GM21529 (cell line): ENCODE data around the gene SP140.
"Not testable (repeated sequence)": the region's sequence is repeated elsewhere in the genome, so short reads cannot be mapped to it uniquely, and the experiment has no call there.

Experiments used
- ATAC-seq: cut with Tn5 transposase; IDR thresholded peaks from one replicate; pipeline ENCODE4 v1.9.1; 2021; ENCODE audit not compliant: unreplicated experiment

Gene SP140

DNA sequence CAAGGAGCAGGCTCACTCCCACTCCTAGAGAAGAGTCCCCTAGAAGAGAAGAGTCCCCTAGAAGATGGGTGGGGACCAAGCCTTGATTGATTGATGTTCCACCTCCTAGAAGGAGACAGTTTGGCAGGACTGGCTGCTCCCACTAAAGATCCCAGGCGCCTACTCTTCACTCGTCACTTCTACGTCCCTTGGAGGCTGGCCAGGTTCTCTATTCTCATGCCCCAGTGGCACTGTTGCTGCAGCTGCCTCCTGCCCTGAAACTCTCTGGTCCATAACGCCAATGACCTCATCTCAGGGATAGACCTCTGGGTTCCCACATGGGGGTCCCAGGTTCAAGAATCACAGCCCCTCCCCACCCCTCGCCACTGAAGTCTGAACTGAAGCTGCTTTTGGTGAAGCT, 99.0 kb downstream of the SP140 start:
- ATAC-seq: no peak

GRCh38 chr2:230325316-230326243, 100.0 kb downstream of the SP140 start:
- no peak for ATAC-seq

DNA sequence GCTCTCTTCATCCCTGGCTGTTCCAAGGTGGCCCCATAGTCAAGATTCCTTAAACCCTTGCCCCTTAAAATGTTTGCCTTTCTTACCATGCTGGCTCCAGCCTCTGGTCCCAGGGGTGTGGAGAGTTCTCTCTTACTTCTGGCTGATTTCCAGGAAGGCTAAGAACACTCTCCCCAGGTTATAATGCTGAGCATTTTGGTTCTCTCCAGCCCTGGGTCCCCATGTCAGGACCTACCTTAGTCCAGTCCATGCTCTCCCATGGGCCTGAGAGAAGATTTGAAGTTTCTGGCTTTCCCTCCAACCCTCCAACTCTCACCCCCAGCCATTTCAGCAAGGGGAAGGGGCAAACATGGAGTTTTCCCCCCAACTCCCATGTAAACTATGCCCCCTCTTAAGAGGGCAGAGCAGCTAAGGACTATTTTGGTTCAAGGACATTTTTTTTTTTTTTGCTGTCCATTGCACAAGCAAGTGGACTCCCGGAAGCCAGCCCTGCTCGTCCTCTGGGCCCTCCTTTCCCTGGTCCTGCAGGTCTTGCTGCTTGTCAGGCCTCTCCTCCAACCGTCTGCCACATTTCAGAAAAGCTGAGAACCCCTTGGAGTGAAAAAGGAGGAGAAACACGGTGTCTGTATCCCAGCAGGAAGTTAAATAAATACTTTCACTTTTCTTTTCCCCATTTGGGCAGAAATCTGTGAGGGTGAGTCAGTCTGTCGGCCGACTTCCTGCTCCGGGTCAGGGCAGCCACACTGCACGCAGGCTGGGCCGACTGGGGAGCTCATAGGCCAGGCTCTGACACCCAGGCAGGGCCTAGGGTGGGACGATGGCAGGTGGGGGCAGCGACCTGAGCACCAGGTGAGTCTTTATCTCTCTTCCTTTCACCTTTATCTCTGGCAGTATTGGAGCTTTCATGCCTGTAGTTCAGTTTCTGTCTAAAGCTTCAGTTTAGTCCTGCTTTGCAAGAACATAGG, 101.2 kb downstream of the SP140 start, which contains the start of gene SP140L:
TSS of gene SP140L (plus strand) at position 741 of the 965 bp plus-strand sequence. CDS start at position 818, 77 bp downstream.
- ATAC-seq: peak; percentile 87

DNA sequence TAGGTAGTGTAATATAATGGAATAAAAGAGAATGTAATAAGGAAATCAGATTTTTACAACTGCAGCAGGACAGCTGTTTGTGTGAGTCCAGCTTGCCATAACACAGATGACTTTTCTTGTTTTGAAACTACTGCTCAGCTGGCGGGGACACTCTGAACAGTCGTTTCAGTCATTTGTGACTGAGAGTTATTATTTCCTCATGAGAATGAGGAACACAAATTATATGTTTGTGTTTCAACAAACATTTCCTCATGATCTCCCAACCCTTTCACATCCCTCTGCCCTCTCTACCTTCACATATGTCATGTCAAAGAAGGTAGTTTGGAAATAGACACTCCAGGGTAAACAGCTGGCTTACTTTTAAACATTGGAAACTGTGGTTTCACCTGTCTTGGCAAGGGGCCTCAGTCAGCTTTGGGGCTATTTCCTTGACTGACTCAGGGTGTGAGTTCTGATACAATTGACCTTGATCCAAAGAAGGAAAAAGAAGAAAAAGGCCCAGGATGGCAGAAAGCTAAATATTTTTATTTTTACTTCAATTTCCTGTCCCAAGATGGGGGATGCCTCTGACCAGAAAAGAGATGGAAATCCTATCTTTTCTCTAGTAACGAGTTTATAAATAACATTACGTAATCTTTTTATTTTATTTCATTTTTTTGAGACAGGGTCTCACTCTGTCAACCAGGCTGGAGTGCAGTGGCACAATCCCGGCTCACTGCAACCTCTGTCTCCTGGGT, 102.0 kb downstream of the SP140 start:
- peak; percentile 79 for ATAC-seq

DNA sequence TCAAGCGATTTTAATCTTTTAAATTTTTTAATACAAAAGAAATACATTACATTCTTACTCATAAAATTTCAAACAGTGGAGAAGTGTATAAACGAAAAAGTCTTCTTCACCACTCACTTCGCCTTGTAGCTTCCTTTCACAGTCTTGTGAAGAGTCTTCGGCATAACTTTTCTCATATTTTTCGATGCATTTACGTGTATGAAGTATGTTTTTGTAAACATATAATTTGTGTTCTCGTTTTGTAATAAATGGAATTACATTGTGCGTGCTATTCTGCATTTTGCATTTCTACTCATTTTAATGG, 102.6 kb downstream of the SP140 start:
- ATAC-seq: no peak

- ATAC-seq: no peak
Observed at GRCh38 chr2:230329946-230330605, 104.5 kb downstream of the SP140 start.

- no peak for ATAC-seq
Observed at GRCh38 chr2:230330725-230331124, 105.2 kb downstream of the SP140 start.

DNA sequence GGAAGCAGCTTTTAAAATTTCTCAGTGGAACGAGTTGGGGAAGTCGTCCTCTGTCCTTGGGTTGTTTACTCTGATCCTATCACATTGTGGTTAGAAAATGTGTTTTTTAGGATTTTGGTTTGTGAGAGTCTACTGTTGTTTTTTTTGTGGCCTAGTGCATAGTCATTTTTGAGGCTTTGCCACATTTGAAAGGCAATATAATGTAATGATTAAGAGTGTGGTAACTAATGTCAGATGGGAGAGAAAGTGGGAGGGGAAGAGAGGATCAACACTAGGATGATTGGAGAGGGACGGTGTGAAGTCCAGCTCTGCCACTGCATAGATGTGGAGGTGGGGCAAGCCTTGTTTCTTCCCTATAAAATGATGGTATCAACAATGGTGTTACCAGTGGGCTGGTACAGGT, 109.9 kb downstream of the SP140 start:
- ATAC-seq: no peak

- no peak for ATAC-seq
Observed at GRCh38 chr2:230335864-230336506, 110.4 kb downstream of the SP140 start.

DNA sequence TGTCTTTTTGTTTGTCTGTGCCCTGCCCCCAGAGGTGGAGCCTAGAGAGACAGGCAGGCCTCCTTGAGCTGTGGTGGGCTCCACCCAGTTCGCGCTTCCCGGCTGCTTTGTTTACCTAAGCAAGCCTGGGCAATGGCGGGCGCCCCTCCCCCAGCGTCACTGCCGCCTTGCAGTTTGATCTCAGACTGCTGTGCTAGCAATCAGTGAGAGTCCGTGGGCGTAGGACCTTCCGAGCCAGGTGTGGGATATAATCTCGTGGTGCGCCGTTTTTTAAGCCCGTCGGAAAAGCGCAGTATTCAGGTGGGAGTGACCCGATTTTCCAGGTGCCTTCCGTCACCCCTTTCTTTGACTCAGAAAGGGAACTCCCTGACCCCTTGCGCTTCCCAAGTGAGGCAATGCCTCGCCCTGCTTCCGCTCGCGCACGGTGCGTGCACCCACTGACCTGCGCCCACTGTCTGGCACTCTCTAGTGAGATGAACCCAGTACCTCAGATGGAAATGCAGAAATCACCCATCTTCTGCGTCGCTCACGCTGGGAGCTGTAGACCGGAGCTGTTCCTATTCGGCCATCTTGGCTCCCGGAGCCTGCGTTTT, 116.5 kb downstream of the SP140 start:
- not testable (repeated sequence) for ATAC-seq

GRCh38 chr2:230343041-230343624, 117.6 kb downstream of the SP140 start:
- ATAC-seq: not testable (repeated sequence)

DNA sequence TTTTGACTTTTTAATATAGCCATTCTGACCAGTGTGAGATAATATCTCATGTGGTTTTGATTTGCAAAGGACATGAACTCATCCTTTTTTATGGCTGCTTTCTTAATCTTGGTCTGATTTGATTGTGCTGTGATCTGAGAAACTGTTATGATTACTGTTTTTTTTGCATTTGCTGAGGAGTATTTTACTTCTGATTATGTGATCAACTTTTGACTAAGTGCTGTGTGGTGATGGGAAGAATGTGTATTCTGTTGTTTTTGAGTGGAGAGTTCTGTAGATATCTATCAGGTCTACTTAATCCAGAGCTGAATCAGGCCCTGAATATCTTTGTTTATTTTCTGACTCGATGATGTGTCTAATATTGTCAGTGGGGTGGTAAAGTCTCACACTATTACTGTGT, 118.2 kb downstream of the SP140 start:
- ATAC-seq: no peak

DNA sequence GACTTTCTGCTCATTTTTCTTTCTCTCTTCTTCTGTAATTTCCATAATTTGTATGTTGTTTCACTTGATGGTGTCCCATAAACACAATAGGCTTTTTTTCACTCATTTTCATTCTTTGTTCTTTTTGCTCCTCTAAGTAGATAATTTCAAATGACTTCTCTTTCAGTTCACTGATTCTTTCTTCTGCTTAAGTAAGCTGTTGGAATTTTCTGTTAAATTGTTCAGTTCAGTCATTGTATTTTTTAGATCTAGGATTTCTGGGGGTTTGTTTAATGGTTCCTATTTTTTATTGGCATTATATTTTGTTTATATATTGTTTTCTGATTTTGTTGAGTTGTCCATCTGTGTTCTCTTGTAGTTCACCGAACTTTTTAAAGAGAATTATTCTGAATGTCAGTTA, 120.9 kb downstream of the SP140 start:
- ATAC-seq: no peak

DNA sequence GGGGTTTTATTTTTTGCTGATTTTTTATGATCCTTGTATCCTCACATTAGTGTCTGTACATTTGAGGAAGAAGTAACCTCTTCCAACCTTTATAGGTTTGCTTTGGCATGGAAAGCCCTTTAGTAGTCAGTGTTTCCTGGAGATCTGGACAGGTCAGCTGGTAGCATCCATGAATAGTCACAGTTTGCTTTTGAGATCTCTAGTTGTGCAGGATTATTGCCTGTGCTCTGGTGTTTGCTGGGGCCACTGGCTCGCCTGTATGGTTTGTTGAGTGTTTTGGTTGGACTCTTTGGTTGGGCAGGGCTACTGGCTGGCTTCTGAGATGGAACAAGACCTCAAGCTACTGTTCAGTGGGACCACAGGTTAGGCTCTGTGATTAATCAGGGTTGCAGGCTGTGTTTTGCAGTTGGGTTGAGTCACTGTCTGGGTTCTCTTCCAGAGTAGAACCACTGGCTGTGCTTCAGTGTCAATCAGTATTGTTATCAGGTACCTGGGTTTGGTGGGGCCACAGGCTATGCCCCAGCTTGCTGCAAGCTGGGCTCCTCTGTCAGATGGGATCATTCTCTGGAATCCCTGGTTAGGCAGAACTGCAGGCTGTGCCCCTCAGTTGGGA, 121.5 kb downstream of the SP140 start:
- no peak for ATAC-seq

DNA sequence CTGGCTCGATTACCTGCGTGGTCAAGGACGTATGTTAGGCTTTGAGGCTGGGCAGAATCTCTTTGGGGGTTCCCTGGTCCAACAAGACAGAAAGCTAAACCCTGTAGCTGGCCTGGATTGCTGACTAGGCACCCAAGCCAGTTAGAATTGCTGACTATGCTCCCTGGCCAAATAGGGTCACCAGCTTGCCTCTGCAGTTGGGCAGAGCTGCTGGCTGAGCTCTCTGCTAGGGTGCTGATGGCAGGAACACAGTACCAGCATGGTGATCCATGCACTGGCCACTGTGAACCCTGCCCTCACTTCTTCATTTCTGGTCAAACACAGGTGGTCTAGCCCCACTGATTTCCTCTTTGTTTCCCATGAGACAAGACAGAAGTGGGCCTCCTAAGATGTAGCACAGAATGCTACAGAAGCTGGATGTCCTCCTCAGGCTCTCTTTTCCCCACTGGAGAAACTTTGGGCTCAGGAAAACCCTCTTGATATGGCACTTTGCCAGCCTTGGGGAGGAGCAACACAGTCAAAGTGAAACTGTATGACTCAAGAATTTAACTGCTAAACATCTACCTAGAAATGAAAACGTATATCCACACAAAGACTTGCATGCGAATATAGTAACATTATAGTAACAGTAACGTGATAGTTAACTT, 122.2 kb downstream of the SP140 start:
- ATAC-seq: peak; percentile 71

DNA sequence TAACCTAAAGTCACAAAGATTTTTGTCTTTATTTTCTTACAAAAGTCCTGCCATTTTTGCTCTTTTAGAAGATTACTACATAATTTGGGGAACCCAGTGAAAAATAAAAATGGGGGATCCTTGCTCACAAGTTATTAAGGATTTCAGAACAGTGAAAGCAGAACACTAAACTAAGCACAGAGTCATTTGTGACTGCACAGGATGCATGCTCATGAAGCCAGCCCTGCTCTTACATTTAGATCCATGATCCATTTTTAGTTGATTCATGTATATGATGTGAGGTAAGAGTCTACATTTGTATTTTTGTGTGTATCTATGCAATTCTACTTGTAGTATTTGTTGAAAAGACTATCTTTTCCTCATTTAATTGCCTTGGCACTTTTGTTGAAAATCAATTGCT, 123.3 kb downstream of the SP140 start:
- ATAC-seq: no peak

GRCh38 chr2:230356084-230356483, 130.5 kb downstream of the SP140 start:
- ATAC-seq: no peak

- no peak for ATAC-seq
Observed at GRCh38 chr2:230358305-230358704, 132.8 kb downstream of the SP140 start.
